ENCODE data around the gene CHST8. TPM values are rescaled to one million over a fixed set of nuclear protein-coding genes. Genes with fewer than 3 reads are reported as not detected.

Gene CHST8
- total RNA-seq, 1 experiment from 2014 or later = not detected

GRCh38 chr19:33610588-33610987, 11.2 kb upstream of the CHST8 start:
- no peak overlapping the region for H3K27ac Mint-ChIP-seq (ENCODE audit: low read depth, unreplicated experiment)
- intact Hi-C loops (cut with micrococcal nuclease) = no loop called here
- CTCF ChIA-PET = no interaction called here
- TF ChIP-seq CTCF (IDR thresholded peaks at IDR 0.05; ENCODE audit: unreplicated experiment) = no peak
- no peak overlapping the region for H3K4me3 Mint-ChIP-seq (ENCODE audit: unreplicated experiment)
- no peaks in the 10 kb centered on the region for H3K4me1 Mint-ChIP-seq (ENCODE audit: insufficient read depth, unreplicated experiment)
- DNase-seq (ENCODE audit: unreplicated experiment) = no peak
- no TSS peak for BruUV-seq (replicated peaks)
- H3K27me3 Mint-ChIP-seq (ENCODE audit: insufficient read depth, unreplicated experiment) = no peaks in the 10 kb centered on the region
- peaks cover 32% of the 10 kb centered on the region for H3K9me3 Mint-ChIP-seq (ENCODE audit: unreplicated experiment)
- POLR2A ChIA-PET = no interaction called here
- peaks cover 4% of the 10 kb centered on the region for H3K36me3 Mint-ChIP-seq (ENCODE audit: insufficient read depth, unreplicated experiment)

- no peak for DNase-seq (ENCODE audit: unreplicated experiment)
- ChIA-PET POLR2A (no interaction called here), CTCF (no interaction called here)
- intact Hi-C loops (cut with micrococcal nuclease) = no loop called here
- no TSS peak for BruUV-seq (replicated peaks)
- Mint-ChIP-seq H3K4me1 (ENCODE audit: insufficient read depth, unreplicated experiment) (no peaks in the 10 kb centered on the region), H3K27me3 (ENCODE audit: insufficient read depth, unreplicated experiment) (no peaks in the 10 kb centered on the region), H3K4me3 (ENCODE audit: unreplicated experiment) (no peak overlapping the region), H3K36me3 (ENCODE audit: insufficient read depth, unreplicated experiment) (no peaks in the 10 kb centered on the region), H3K9me3 (ENCODE audit: unreplicated experiment) (peaks cover 26% of the 10 kb centered on the region), H3K27ac (ENCODE audit: low read depth, unreplicated experiment) (no peak overlapping the region)
- TF ChIP-seq CTCF (IDR thresholded peaks at IDR 0.05; ENCODE audit: unreplicated experiment) = no peak
Measured at GRCh38 chr19:33612928-33613619, 8.7 kb upstream of the CHST8 start.

GRCh38 chr19:33613620-33614000, 8.1 kb upstream of the CHST8 start:
- no peak for TF ChIP-seq CTCF (IDR thresholded peaks at IDR 0.05; ENCODE audit: unreplicated experiment)
- Mint-ChIP-seq H3K27ac (ENCODE audit: low read depth, unreplicated experiment) (no peak overlapping the region), H3K4me3 (ENCODE audit: unreplicated experiment) (no peak overlapping the region), H3K9me3 (ENCODE audit: unreplicated experiment) (peaks cover 31% of the 10 kb centered on the region), H3K27me3 (ENCODE audit: insufficient read depth, unreplicated experiment) (no peaks in the 10 kb centered on the region), H3K36me3 (ENCODE audit: insufficient read depth, unreplicated experiment) (no peaks in the 10 kb centered on the region), H3K4me1 (ENCODE audit: insufficient read depth, unreplicated experiment) (no peaks in the 10 kb centered on the region)
- intact Hi-C loops (cut with micrococcal nuclease) = no loop called here
- ChIA-PET CTCF (no interaction called here), POLR2A (no interaction called here)
- no peak for DNase-seq (ENCODE audit: unreplicated experiment)
- no TSS peak for BruUV-seq (replicated peaks)

GRCh38 chr19:33616346-33616745, 5.4 kb upstream of the CHST8 start:
- no peak overlapping the region for H3K4me3 Mint-ChIP-seq (ENCODE audit: unreplicated experiment)
- H3K4me1 Mint-ChIP-seq (ENCODE audit: insufficient read depth, unreplicated experiment) = no peaks in the 10 kb centered on the region
- BruUV-seq (replicated peaks) = no TSS peak
- TF ChIP-seq CTCF (IDR thresholded peaks at IDR 0.05; ENCODE audit: unreplicated experiment) = no peak
- H3K9me3 Mint-ChIP-seq (ENCODE audit: unreplicated experiment) = peaks cover 17% of the 10 kb centered on the region
- no peaks in the 10 kb centered on the region for H3K27me3 Mint-ChIP-seq (ENCODE audit: insufficient read depth, unreplicated experiment)
- DNase-seq (ENCODE audit: unreplicated experiment) = no peak
- ChIA-PET CTCF (no interaction called here), POLR2A (no interaction called here)
- H3K27ac Mint-ChIP-seq (ENCODE audit: low read depth, unreplicated experiment) = no peak overlapping the region
- H3K36me3 Mint-ChIP-seq (ENCODE audit: insufficient read depth, unreplicated experiment) = no peaks in the 10 kb centered on the region
- intact Hi-C loops (cut with micrococcal nuclease) = no loop called here
